Measurements from ENCODE around the gene TIMM23B. TPM values are rescaled to one million over a fixed set of nuclear protein-coding genes. Genes with fewer than 3 reads are reported as not detected.
"Not testable (repeated sequence)": the region's sequence is repeated elsewhere in the genome, so short reads cannot be mapped to it uniquely, and the experiment has no call there.

Gene TIMM23B
- total and polyA plus RNA-seq, 2 of the 8 experiments (the other 6 are each of a cell fraction or from before 2014, with no cell fraction given): 12.3 to 14.4 TPM

- H3K4me1 ChIP-seq (replicated peaks in 1 of 4; ENCODE audit: control insufficient read depth in 3 of 4, insufficient read depth in 4 of 4, low read length in 3 of 4); H3K56ac ChIP-seq (replicated peaks; ENCODE audit: insufficient read length, low read depth, low read length); H4K8ac ChIP-seq (ENCODE audit: extremely low read depth, insufficient read depth, low read length); CTCF ChIA-PET (ENCODE audit: partially characterized antibody); H3K79me1 ChIP-seq (ENCODE audit: low read depth, low read length); H2BK120ac ChIP-seq (replicated peaks; ENCODE audit: low read depth, low read length); H4K20me1 ChIP-seq (replicated peaks in 1 of 2; ENCODE audit: control insufficient read depth in 1 of 2, insufficient read depth in 2 of 2, low read length in 2 of 2); H3K23ac ChIP-seq (ENCODE audit: insufficient read length); H3K4me3 ChIP-seq (ENCODE audit: extremely low read depth in 1 of 4, insufficient read depth in 2 of 4, low read depth in 3 of 4, low read length in 4 of 4); POLR2A ChIA-PET (ENCODE audit: partially characterized antibody); H3K18ac ChIP-seq (ENCODE audit: extremely low read depth, low read length); H2AFZ ChIP-seq (ENCODE audit: low read length); H2BK20ac ChIP-seq (ENCODE audit: low read length); H2AK5ac ChIP-seq (ENCODE audit: low read depth, low read length); H3K36me3 ChIP-seq (ENCODE audit: control insufficient read depth in 2 of 4, insufficient read depth in 4 of 4, low read length in 3 of 4); H3K23me2 ChIP-seq (ENCODE audit: low read depth, low read length); DNase-seq (ENCODE audit: low read depth in 1 of 2, low spot score in 2 of 2); FAIRE-seq; H3K27ac ChIP-seq (ENCODE audit: low read depth, low read length); H3K9me3 ChIP-seq (ENCODE audit: insufficient read depth in 2 of 2, low read depth in 1 of 2, low read length in 1 of 2); H3K9ac ChIP-seq (replicated peaks in 1 of 4; ENCODE audit: extremely low read depth in 1 of 4, low read depth in 3 of 4, low read length in 3 of 4); H4K91ac ChIP-seq (replicated peaks; ENCODE audit: insufficient read length, low read length); H3K4ac ChIP-seq (replicated peaks; ENCODE audit: insufficient read length, low read depth, low read length); H4K5ac ChIP-seq (ENCODE audit: insufficient read length, low read depth, low read length); H2BK15ac ChIP-seq (ENCODE audit: low read length); H3K14ac ChIP-seq (ENCODE audit: insufficient read length); H3K4me2 ChIP-seq (ENCODE audit: insufficient read depth in 1 of 2, low read depth in 2 of 2, low read length in 2 of 2); H3K27me3 ChIP-seq (replicated peaks in 1 of 4; ENCODE audit: control insufficient read depth in 3 of 4, extremely low read depth in 1 of 4, insufficient read depth in 3 of 4, low read length in 3 of 4); H2BK5ac ChIP-seq (ENCODE audit: low read depth, low read length); H2BK12ac ChIP-seq (ENCODE audit: low read depth, low read length): not testable (repeated sequence)
- peaks cover 1 to 19% of the 10 kb centered on the region in 2 experiments; a peak in 2 of 4 replicates for H3K79me2 ChIP-seq (ENCODE audit: control insufficient read depth in 1 of 2, insufficient read depth in 2 of 2, low read length in 2 of 2)
- 91% methylated on average over 1 of the region's 2 CpGs; no CpG with 5 or more reads in 1 of the 2 experiments for WGBS, 2 experiments (ENCODE audit: extremely low coverage in 1 of 2, insufficient coverage in 1 of 2, insufficient read length in 1 of 2, insufficient replicate concordance in 2 of 2, low coverage in 1 of 2, low lambda C conversion rate in 2 of 2, missing lambda C conversion rate in 1 of 2)
These were observed 6.3 kb downstream of the TIMM23B start for GRCh38 chr10:49948142-49948541.

- H2BK12ac ChIP-seq (ENCODE audit: low read depth, low read length); H4K5ac ChIP-seq (ENCODE audit: insufficient read length, low read depth, low read length); H3K36me3 ChIP-seq (ENCODE audit: control insufficient read depth in 2 of 4, insufficient read depth in 4 of 4, low read length in 3 of 4); H2BK15ac ChIP-seq (ENCODE audit: low read length); H2BK120ac ChIP-seq (replicated peaks; ENCODE audit: low read depth, low read length); H2BK20ac ChIP-seq (ENCODE audit: low read length); H4K8ac ChIP-seq (ENCODE audit: extremely low read depth, insufficient read depth, low read length); H2AFZ ChIP-seq (ENCODE audit: low read length); H3K4ac ChIP-seq (replicated peaks; ENCODE audit: insufficient read length, low read depth, low read length); H3K4me2 ChIP-seq (ENCODE audit: insufficient read depth in 1 of 2, low read depth in 2 of 2, low read length in 2 of 2); H3K14ac ChIP-seq (ENCODE audit: insufficient read length); H3K27ac ChIP-seq (ENCODE audit: low read depth, low read length); H3K9ac ChIP-seq (replicated peaks in 1 of 4; ENCODE audit: extremely low read depth in 1 of 4, low read depth in 3 of 4, low read length in 3 of 4); H3K9me3 ChIP-seq (ENCODE audit: insufficient read depth in 2 of 2, low read depth in 1 of 2, low read length in 1 of 2); POLR2A ChIA-PET (ENCODE audit: partially characterized antibody); H2BK5ac ChIP-seq (ENCODE audit: low read depth, low read length); H4K20me1 ChIP-seq (replicated peaks in 1 of 2; ENCODE audit: control insufficient read depth in 1 of 2, insufficient read depth in 2 of 2, low read length in 2 of 2); H2AK5ac ChIP-seq (ENCODE audit: low read depth, low read length); H3K23me2 ChIP-seq (ENCODE audit: low read depth, low read length); H4K91ac ChIP-seq (replicated peaks; ENCODE audit: insufficient read length, low read length); H3K23ac ChIP-seq (ENCODE audit: insufficient read length); H3K56ac ChIP-seq (replicated peaks; ENCODE audit: insufficient read length, low read depth, low read length); H3K79me1 ChIP-seq (ENCODE audit: low read depth, low read length); H3K4me1 ChIP-seq (replicated peaks in 1 of 4; ENCODE audit: control insufficient read depth in 3 of 4, insufficient read depth in 4 of 4, low read length in 3 of 4); FAIRE-seq; DNase-seq (ENCODE audit: low read depth in 1 of 2, low spot score in 2 of 2); CTCF ChIA-PET (ENCODE audit: partially characterized antibody); H3K4me3 ChIP-seq (ENCODE audit: extremely low read depth in 1 of 4, insufficient read depth in 2 of 4, low read depth in 3 of 4, low read length in 4 of 4); H3K18ac ChIP-seq (ENCODE audit: extremely low read depth, low read length); H3K27me3 ChIP-seq (replicated peaks in 1 of 4; ENCODE audit: control insufficient read depth in 3 of 4, extremely low read depth in 1 of 4, insufficient read depth in 3 of 4, low read length in 3 of 4): not testable (repeated sequence)
- 100% methylated on average over 2 of the region's 2 CpGs; no CpG with 5 or more reads in 1 of the 2 experiments for WGBS, 2 experiments (ENCODE audit: extremely low coverage in 1 of 2, insufficient coverage in 1 of 2, insufficient read length in 1 of 2, insufficient replicate concordance in 2 of 2, low coverage in 1 of 2, low lambda C conversion rate in 2 of 2, missing lambda C conversion rate in 1 of 2)
- H3K79me2 ChIP-seq (ENCODE audit: control insufficient read depth in 1 of 2, insufficient read depth in 2 of 2, low read length in 2 of 2): peaks cover 0 to 13% of the 10 kb centered on the region in 2 experiments; a peak in 2 of 4 replicates
These were observed 6.9 kb downstream of the TIMM23B start for GRCh38 chr10:49948737-49949136.

Measured in H1 (cell line).